Effector CD8-positive, alpha-beta T cell (primary cell): Measurements from ENCODE around the gene PTPN2.

Experiments
- DNase-seq: peaks from one replicate; lab custom pipeline; 2025; lab: John Stamatoyannopoulos, UW

The PTPN2 gene

GRCh38 chr18:12745095-12745795 is 138.8 kb downstream of the PTPN2 start:
- DNase-seq: no peak

DNA sequence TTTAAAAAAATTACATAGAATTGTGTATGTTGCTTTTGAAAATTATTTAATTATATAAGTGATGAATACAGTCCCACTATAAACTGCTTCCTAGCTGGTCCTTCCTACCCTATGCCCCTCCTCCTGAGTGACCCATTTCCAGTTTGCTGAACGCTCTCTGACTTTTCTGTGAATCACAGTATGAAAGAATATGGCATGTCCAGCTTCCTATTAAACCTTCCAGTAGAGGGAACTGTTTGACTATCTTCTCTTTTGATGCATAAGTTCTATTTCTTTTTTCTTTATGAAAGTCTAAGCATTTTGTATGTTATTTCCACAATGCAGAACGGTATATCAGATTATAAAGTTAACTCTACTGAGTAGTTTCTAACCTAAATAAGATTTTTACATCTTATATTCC is 139.9 kb downstream of the PTPN2 start:
- DNase-seq: no peak

DNA sequence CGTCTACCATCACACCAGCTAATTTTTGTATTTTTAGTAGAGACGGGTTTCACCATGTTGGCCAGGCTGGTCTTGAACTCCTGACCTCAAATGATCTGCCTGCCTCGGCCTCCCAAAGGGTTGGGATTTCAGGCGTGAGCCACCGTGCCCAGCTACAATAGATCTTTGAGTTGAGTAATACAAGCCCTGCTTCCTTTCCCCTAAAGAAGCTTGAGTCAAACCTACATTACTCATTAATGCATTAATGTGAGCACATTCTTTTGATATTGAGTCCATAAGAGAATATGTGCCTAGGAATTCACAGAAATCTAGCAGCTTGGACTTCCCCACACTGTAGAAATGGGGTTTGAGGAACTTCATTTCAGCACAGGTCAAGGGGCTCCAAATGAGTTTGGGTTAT is 141.6 kb downstream of the PTPN2 start:
- DNase-seq: no peak
